Gastrocnemius medialis (tissue), 4 donors: Measurements from ENCODE around the gene CCSER1. TPM values are rescaled to one million over a fixed set of nuclear protein-coding genes. Genes with fewer than 3 reads are reported as not detected.

Source experiments
- ATAC-seq, 2 donors: fragments of 150-250 bp; one replicate each; pipeline ENCODE4 v1.9.1; 2016
- DNase-seq, 2 donors: peaks; one replicate each; pipeline ENCODE4 v3.0.0-alpha.2; 2019
- H3K27ac ChIP-seq, 4 donors: fragments of 200-600 bp; sonication (generic); 1 replicate in 1 of 4; 2 replicates in 3 of 4; pipeline ENCODE4 v1.5.1; 2016 to 2018; ENCODE audit warnings: mild to moderate bottlenecking in 2 of 4, moderate library complexity in 1 of 4
- H3K27me3 ChIP-seq, 3 donors: fragments of 200-600 bp; sonication (generic) in 2 of 3; 1 replicate in 1 of 3; 2 replicates in 2 of 3; pipeline versions ENCODE4 v1.5.1 to v1.6.0; 2016 to 2019; ENCODE audit warnings: mild to moderate bottlenecking in 1 of 3, moderate library complexity in 1 of 3
- H3K36me3 ChIP-seq, 2 donors: fragments of 200-600 bp; sonication (generic) in 1 of 2; one replicate each; pipeline ENCODE4 v1.5.1; 2017 to 2018
- H3K4me1 ChIP-seq, 2 donors: fragments of 200-600 bp; sonication (generic) in 1 of 2; one replicate each; pipeline ENCODE4 v1.5.1; 2016 to 2017; ENCODE audit warnings: mild to moderate bottlenecking in 2 of 2
- H3K4me3 ChIP-seq, 4 donors: fragments of 200-600 bp; sonication (generic) in 3 of 4; 1 replicate in 1 of 4; 2 replicates in 3 of 4; pipeline ENCODE4 v1.5.1; 2016 to 2019; ENCODE audit warnings: mild to moderate bottlenecking in 2 of 4
- H3K9me3 ChIP-seq, 3 donors: fragments of 200-600 bp; sonication (generic) in 2 of 3; 1 replicate in 1 of 3; 2 replicates in 2 of 3; pipeline ENCODE4 v1.5.1; 2016 to 2019
- CTCF ChIP-seq, 5 experiments: fragments of 450-650 bp in 3 of 5; fragments of 200-600 bp in 2 of 5; sonication (generic) in 2 of 5; IDR thresholded peaks in 4 of 5; conservative IDR thresholded peaks in 1 of 5; 1 replicate in 4 of 5; 2 replicates in 1 of 5; pipeline ENCODE4 v1.5.1; 2016 to 2019; ENCODE audit warnings: antibody characterized with exemption in 5 of 5, mild to moderate bottlenecking in 3 of 5, moderate library complexity in 3 of 5
- POLR2A ChIP-seq, 2 donors: fragments of 450-650 bp; IDR thresholded peaks; one replicate each; pipeline ENCODE4 v1.6.1; 2017; ENCODE audit warnings: antibody characterized with exemption in 2 of 2, mild to moderate bottlenecking in 2 of 2, moderate library complexity in 2 of 2
- in situ Hi-C, 4 donors: fragments of 200-750 bp; cut with MboI; loops; one replicate each; pipeline versions ENCODE4 v1.15.0 to v1.8.0; 2017; ENCODE audit warnings: low sequenced_read_pairs in 4 of 4
- intact Hi-C: fragments of 100-400 bp; cut with DNase I; formaldehyde crosslinking; loops from one replicate; pipeline ENCODE4 v1.15.1; 2023; ENCODE audit warnings: low total_unique reads
- total RNA-seq, 4 donors: library from RNA; depleted of rRNA; stranded (reverse); fragments of >200 nt; gene quantifications; one replicate each; pipeline versions ENCODE4 v1.1.0 to v1.2.3, GENCODE V29; 2016

Gene CCSER1
- total RNA-seq, 4 donors from 2014 or later, result 0.39 to 0.83 (median 0.63) TPM

DNA sequence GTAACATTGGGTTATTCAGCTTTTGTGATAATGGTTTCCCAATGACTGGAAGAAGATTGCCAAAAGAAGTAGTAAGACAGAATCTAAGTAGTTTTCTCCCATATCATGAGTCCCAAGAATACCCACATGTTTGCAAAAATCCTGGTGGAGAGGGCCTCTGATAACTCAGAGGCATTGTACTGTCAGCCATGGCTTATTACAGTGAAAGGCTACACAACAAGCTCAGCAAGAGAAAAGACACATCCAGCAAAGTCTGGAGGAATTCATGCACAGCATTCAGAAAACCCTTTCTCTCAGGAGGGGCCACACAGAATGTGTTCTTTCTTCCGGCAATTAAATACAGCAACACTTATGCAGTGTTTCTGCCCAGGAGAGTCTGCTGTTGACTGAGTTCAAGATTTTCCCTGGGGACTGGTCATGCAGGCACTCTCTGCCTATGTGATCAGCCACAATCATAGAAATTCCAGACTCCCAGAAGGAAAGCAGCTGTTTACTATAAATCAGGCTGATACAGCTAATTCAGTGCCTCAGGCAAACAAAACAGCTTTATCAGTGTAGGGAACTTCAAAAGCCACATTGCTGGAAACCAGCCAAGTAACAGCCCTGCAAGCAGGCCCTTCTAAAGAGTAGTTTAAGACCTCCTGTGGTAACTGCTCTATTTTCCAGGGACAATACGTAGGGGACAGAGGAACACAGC, 937.1 kb downstream of the CCSER1 start:
- in situ Hi-C loops, result no loop called here
- TF ChIP-seq POLR2A (IDR thresholded peaks at IDR 0.05), result no peak
- no peak for TF ChIP-seq CTCF (IDR thresholded peaks at IDR 0.05 in 4 of 5, conservative IDR thresholded peaks at IDR 0.05 in 1 of 5)
- intact Hi-C loops, result no loop called here
- Histone ChIP-seq H3K4me3 (no peak overlapping the region), H3K27ac (no peak overlapping the region), H3K9me3 (no peaks in the 10 kb centered on the region), H3K36me3 (no peaks in the 10 kb centered on the region), H3K27me3 (no peaks in the 10 kb centered on the region), H3K4me1 (no peaks in the 10 kb centered on the region)
- ATAC-seq (no peak), DNase-seq (no peak)

DNA sequence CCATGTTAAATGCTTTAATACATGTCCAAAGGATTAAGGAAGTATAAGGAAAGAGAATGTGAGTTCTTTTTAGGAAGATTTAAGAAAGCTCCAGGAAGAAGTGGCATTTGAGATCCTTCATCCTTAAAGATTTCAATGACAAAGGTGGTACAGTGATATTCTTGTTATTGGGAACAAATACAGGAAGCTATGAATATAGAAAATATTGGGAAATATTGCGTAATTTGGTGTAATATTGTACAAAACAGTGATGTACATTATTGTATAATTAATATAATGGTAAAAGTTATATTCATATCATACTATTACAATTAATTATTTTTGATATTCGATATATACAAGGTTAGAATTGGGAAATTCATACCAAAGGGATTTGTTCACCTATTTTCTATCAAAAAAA, 937.9 kb downstream of the CCSER1 start:
- TF ChIP-seq CTCF (IDR thresholded peaks at IDR 0.05 in 4 of 5, conservative IDR thresholded peaks at IDR 0.05 in 1 of 5), result no peak
- no peak for TF ChIP-seq POLR2A (IDR thresholded peaks at IDR 0.05)
- Histone ChIP-seq H3K4me1 (no peaks in the 10 kb centered on the region), H3K27me3 (no peaks in the 10 kb centered on the region), H3K36me3 (no peaks in the 10 kb centered on the region), H3K27ac (no peak overlapping the region), H3K4me3 (no peak overlapping the region), H3K9me3 (no peaks in the 10 kb centered on the region)
- no peak for DNase-seq
- no peak for ATAC-seq
- in situ Hi-C loops, result no loop called here
- intact Hi-C loops, result no loop called here

DNA sequence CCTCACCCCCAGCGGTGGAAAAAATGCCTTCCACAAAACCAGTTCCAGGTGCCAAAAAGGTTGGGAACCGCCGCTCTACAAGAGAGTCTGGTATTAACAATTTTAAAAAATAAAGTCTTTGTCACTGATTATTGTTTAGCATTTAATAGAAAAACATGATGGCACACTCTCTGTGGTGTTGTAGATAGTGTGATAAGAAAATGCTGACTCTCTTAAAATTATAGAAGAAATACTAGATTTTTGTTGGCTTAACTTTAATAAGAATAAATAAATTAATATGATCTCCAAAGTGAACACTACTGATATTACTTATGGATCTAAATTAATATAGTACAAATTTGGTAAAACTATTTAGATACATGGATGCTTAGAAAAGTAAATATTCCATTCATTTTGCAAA, 943.5 kb downstream of the CCSER1 start:
- Histone ChIP-seq H3K36me3 (no peaks in the 10 kb centered on the region), H3K27me3 (no peaks in the 10 kb centered on the region), H3K4me1 (no peaks in the 10 kb centered on the region), H3K4me3 (no peak overlapping the region), H3K9me3 (no peaks in the 10 kb centered on the region), H3K27ac (no peak overlapping the region)
- intact Hi-C loops, result no loop called here
- in situ Hi-C loops, result no loop called here
- no peak for TF ChIP-seq POLR2A (IDR thresholded peaks at IDR 0.05)
- TF ChIP-seq CTCF (IDR thresholded peaks at IDR 0.05 in 4 of 5, conservative IDR thresholded peaks at IDR 0.05 in 1 of 5), result no peak
- no peak for ATAC-seq
- DNase-seq, result no peak

GRCh38 chr4:91076147-91076546, 949.0 kb downstream of the CCSER1 start:
- no peak for ATAC-seq
- Histone ChIP-seq H3K27me3 (no peaks in the 10 kb centered on the region), H3K27ac (no peak overlapping the region), H3K4me1 (no peaks in the 10 kb centered on the region), H3K4me3 (no peak overlapping the region), H3K9me3 (no peaks in the 10 kb centered on the region), H3K36me3 (no peaks in the 10 kb centered on the region)
- no peak for TF ChIP-seq CTCF (IDR thresholded peaks at IDR 0.05 in 4 of 5, conservative IDR thresholded peaks at IDR 0.05 in 1 of 5)
- TF ChIP-seq POLR2A (IDR thresholded peaks at IDR 0.05), result no peak
- DNase-seq, result no peak
- in situ Hi-C loops, result no loop called here
- intact Hi-C loops, result no loop called here

DNA sequence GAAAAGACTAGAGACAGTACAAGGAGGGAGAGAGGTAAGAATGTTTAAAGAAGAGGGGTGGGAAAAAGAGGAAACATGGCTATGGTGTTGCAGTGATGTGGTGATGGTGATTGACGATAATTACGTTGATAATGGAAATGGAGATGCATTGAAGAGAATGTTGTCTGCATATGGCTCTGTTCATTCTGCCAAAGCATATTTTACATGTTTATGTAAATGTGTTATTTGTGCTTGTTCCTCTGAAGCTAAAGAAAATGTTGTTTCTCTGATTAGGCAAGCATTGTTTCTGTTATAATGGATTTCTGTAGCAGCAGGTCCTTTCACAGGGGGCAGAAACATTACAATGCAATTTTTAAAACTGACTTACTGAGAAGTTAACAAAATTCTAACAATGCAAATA, 958.8 kb downstream of the CCSER1 start:
- no peak overlapping the region for H3K27ac ChIP-seq
- no peaks in the 10 kb centered on the region for H3K9me3 ChIP-seq
- no peak for TF ChIP-seq CTCF (IDR thresholded peaks at IDR 0.05 in 4 of 5, conservative IDR thresholded peaks at IDR 0.05 in 1 of 5)
- no peak for TF ChIP-seq POLR2A (IDR thresholded peaks at IDR 0.05)
- no peaks in the 10 kb centered on the region for H3K36me3 ChIP-seq
- no peak for ATAC-seq
- no peak overlapping the region for H3K4me3 ChIP-seq
- no peaks in the 10 kb centered on the region for H3K4me1 ChIP-seq
- intact Hi-C loops (no loop called here), in situ Hi-C loops (no loop called here)
- DNase-seq, result no peak
- H3K27me3 ChIP-seq, result no peaks in the 10 kb centered on the region
